ENCODE measurements around the gene GUCA2A.
A peak's percentile ranks its signal among the peaks of the same experiment; 100 is the strongest.

GUCA2A gene

GRCh38 chr1:42128964-42129363, 35.6 kb downstream of the GUCA2A start:
- no peak for DNase-seq

DNA sequence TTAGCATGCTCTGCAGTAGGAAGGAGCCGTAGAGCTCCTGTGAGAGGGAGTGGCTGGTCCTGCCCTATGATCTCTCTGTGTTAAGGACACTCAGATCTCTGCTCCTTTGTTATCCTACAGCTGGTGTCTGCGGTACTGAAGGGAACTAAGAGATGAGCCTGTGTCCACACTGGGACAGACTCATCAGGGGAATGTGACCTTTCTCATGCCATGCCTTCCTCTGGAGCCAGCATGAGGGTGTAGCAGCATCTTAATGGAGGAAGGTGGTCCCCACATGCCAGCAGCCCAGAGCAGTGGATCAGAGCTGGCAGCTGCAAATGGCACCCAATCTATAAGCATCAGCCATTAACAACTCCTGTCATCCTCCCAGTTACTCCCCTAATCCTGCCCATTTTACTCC, 36.0 kb downstream of the GUCA2A start:
- no peak for DNase-seq

DNA sequence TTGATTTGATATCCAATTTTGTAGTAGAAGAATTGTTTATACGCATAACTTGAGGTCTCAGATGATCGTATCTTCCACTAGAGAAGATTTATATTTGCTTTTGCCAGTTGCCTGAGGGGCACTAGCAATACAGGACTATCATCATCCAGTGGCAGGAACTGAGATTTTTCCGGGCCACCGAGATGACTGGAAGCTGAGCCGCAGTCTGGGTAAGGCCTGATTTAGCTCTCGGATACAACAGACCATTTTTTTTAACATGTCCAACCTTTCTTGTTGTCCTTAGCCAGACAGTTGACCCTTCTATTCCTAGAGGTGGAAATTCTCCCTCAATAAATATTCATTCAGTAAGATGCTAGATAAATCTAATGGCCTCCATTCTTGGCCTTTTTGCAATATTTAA, 36.8 kb downstream of the GUCA2A start:
- DNase-seq: no peak

DNA sequence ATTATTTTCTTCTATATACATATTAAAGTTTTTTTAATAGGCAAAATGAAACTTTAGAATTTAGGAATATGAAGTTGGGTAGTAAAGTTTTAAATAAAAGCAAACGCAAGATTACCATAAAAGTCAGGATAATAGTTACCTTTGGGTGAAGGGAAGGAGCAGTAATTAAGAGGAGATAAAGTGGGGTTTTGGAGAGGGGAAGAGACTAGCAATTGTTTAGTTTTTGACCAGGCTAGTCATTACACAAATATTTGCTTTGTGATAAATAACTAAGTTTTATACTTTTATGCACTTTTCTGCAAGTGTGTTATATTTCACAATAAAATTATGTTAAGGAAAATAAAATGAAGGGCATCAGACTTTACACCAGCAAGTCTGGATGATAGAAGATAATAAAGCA, 39.0 kb downstream of the GUCA2A start:
- no peak for DNase-seq

- DNase-seq: no peak
These were observed 42.1 kb downstream of the GUCA2A start for GRCh38 chr1:42122408-42122807.

GRCh38 chr1:42118125-42118524, 46.4 kb downstream of the GUCA2A start:
- DNase-seq: no peak

DNA sequence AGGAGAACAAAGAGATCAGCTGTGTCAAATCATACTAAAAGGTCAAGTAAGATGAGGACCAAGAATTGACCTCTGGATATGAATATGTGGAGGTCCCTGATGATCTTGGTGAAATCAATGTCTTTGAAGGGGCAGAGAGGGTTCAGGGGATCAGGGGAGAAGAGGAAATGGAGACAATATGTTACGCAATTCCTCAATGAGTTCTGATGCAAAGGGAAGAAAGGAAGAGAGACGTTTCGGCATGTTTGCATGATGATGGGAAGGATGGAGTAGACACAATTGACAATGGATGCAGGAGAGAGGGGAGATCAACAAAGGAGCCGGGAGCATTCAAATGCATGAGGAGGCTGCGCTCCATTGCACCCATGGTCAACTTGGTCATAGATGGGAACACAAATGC, 47.3 kb downstream of the GUCA2A start:
- DNase-seq: peak; percentile 30

GRCh38 chr1:42114229-42114628, 50.3 kb downstream of the GUCA2A start:
- no peak for DNase-seq

Measured in MV-4-11 (cell line).